NCI-H1694 (cell line): Measurements from ENCODE around the gene RNF152.

Experiments
- DNase-seq: peaks from one replicate; lab custom pipeline; 2025; lab: John Stamatoyannopoulos, UW

The RNF152 gene

GRCh38 chr18:61892683-61893308, at the start of gene RNF152:
Gene RNF152 (minus strand): TSS chr18:61893007. CDS start chr18:61816463, 76,544 bp downstream.
- DNase-seq = peak; percentile 33

GRCh38 chr18:61941948-61942471, 49.2 kb upstream of the RNF152 start:
- DNase-seq = no peak

- no peak for DNase-seq
Measured at GRCh38 chr18:61939046-61939674, 46.4 kb upstream of the RNF152 start.

- no peak for DNase-seq
Measured at GRCh38 chr18:61935362-61935761, 42.6 kb upstream of the RNF152 start.

- no peak for DNase-seq
Measured at GRCh38 chr18:61931654-61932379, 39.0 kb upstream of the RNF152 start.

GRCh38 chr18:61929881-61930640, 37.3 kb upstream of the RNF152 start:
- no peak for DNase-seq

GRCh38 chr18:61926532-61926931, 33.7 kb upstream of the RNF152 start:
- DNase-seq = no peak

GRCh38 chr18:61924550-61924949, 31.7 kb upstream of the RNF152 start:
- DNase-seq = no peak

- DNase-seq = no peak
Measured at GRCh38 chr18:61922435-61922834, 29.6 kb upstream of the RNF152 start.

GRCh38 chr18:61921621-61922235, 28.9 kb upstream of the RNF152 start:
- DNase-seq = no peak

- DNase-seq = no peak
Measured at GRCh38 chr18:61917818-61918217, 25.0 kb upstream of the RNF152 start.

- no peak for DNase-seq
Measured at GRCh38 chr18:61912476-61912875, 19.7 kb upstream of the RNF152 start.

GRCh38 chr18:61910101-61910500, 17.3 kb upstream of the RNF152 start:
- no peak for DNase-seq

GRCh38 chr18:61908661-61909060, 15.9 kb upstream of the RNF152 start:
- DNase-seq = no peak

- DNase-seq = no peak
Measured at GRCh38 chr18:61901323-61901986, 8.6 kb upstream of the RNF152 start.

- no peak for DNase-seq
Measured at GRCh38 chr18:61900504-61901281, 7.9 kb upstream of the RNF152 start.

- DNase-seq = no peak
Measured at GRCh38 chr18:61898640-61899101, 5.9 kb upstream of the RNF152 start.

- DNase-seq = no peak
Measured at GRCh38 chr18:61896757-61897156, 4.0 kb upstream of the RNF152 start.

- DNase-seq = no peak
Measured at GRCh38 chr18:61896118-61896517, 3.3 kb upstream of the RNF152 start.
